BLaER1 (cell line): ENCODE results near the gene NID2.
A peak's percentile ranks its signal among the peaks of the same experiment; 100 is the strongest.

Source experiments
- H3K27ac ChIP-seq: shearing (Covaris generic); formaldehyde crosslinking; 2 replicates; pipeline ENCODE4 v1.8.1; 2022
- H3K27me3 ChIP-seq: shearing (Covaris generic); formaldehyde crosslinking; 2 replicates; pipeline ENCODE4 v1.8.1; 2022
- H3K36me3 ChIP-seq: shearing (Covaris generic); formaldehyde crosslinking; 2 replicates; pipeline ENCODE4 v1.8.1; 2022
- H3K4me1 ChIP-seq: shearing (Covaris generic); formaldehyde crosslinking; 2 replicates; pipeline ENCODE4 v1.8.1; 2022
- H3K4me2 ChIP-seq: shearing (Covaris generic); formaldehyde crosslinking; 2 replicates; pipeline ENCODE4 v1.8.1; 2022
- H3K4me3 ChIP-seq: shearing (Covaris generic); formaldehyde crosslinking; 2 replicates; pipeline ENCODE4 v1.8.1; 2022
- H3K9ac ChIP-seq: shearing (Covaris generic); formaldehyde crosslinking; 2 replicates; pipeline ENCODE4 v1.8.1; 2022
- H3K9me3 ChIP-seq: shearing (Covaris generic); formaldehyde crosslinking; 2 replicates; pipeline ENCODE4 v1.8.1; 2022
- H4K20me1 ChIP-seq: shearing (Covaris generic); formaldehyde crosslinking; 2 replicates; pipeline ENCODE4 v1.8.1; 2022
- Cebpa-rat ChIP-seq: shearing (Covaris generic); IDR thresholded peaks from 2 replicates; pipeline ENCODE4 v1.8.1; 2022

NID2 gene

DNA sequence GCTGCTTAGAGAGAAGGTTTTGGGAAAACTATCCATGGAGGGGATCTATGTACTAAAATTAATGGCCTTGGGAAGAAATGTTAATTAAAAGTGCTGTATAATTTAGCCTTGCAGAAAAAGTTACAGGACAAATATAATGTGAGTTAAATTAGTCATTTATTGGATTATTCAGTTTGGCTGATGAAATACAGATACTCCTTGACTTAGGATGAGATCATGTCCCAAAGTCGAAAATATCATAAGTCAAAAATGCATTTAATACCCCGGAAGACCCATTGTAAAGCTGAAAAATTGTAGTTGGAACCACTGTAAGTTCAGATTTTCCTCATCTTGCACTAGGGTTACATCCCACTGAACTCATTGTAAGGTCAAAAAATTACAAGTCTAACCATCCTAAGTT lies 69.8 kb downstream of the NID2 start:
- H3K9ac ChIP-seq: no peak overlapping the region
- H3K4me3 ChIP-seq: no peak overlapping the region
- H3K27ac ChIP-seq: no peak overlapping the region
- no peaks in the 10 kb centered on the region for H3K27me3 ChIP-seq
- H3K36me3 ChIP-seq: peaks cover 79% of the 10 kb centered on the region
- no peaks in the 10 kb centered on the region for H3K9me3 ChIP-seq
- H3K4me2 ChIP-seq: no peak overlapping the region
- no peak for TF ChIP-seq Cebpa-rat
- H3K4me1 ChIP-seq: peaks cover 13% of the 10 kb centered on the region
- peaks cover 33% of the 10 kb centered on the region for H4K20me1 ChIP-seq

DNA sequence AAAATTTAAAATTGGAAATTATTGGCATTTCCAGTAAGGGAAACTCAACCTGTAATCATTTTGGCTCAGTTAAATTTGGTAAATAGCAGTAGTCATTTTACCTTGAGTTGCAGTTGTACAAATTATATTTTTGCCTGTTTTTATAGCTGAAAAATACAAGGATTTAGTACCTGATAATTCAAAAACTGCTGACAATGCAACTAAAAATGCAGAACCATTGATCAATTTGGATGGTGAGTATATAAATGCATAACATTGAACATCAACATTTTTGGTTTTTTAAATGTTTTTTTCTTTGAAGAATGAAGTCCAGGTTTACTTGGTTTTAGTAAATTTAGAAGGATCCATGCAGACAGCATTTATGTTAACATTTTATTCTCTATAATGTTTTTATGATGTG lies 70.5 kb downstream of the NID2 start:
- Histone ChIP-seq H3K9ac (no peak overlapping the region), H3K9me3 (no peaks in the 10 kb centered on the region), H4K20me1 (peaks cover 41% of the 10 kb centered on the region), H3K27me3 (no peaks in the 10 kb centered on the region), H3K36me3 (peaks cover 79% of the 10 kb centered on the region), H3K4me2 (no peak overlapping the region), H3K27ac (no peak overlapping the region), H3K4me1 (peaks cover 21% of the 10 kb centered on the region), H3K4me3 (no peak overlapping the region)
- TF ChIP-seq Cebpa-rat: no peak

GRCh38 chr14:51996148-51996746 lies 72.6 kb downstream of the NID2 start:
- no peaks in the 10 kb centered on the region for H3K9me3 ChIP-seq
- H3K9ac ChIP-seq: no peak overlapping the region
- no peak for TF ChIP-seq Cebpa-rat
- peaks cover 75% of the 10 kb centered on the region for H3K36me3 ChIP-seq
- H3K4me1 ChIP-seq: peaks cover 36% of the 10 kb centered on the region
- H3K4me2 ChIP-seq: no peak overlapping the region
- H4K20me1 ChIP-seq: peaks cover 55% of the 10 kb centered on the region
- H3K27ac ChIP-seq: no peak overlapping the region
- H3K27me3 ChIP-seq: no peaks in the 10 kb centered on the region
- H3K4me3 ChIP-seq: no peak overlapping the region

GRCh38 chr14:51993285-51993920 lies 75.5 kb downstream of the NID2 start:
- Histone ChIP-seq H4K20me1 (peaks cover 68% of the 10 kb centered on the region), H3K4me2 (no peak overlapping the region), H3K9ac (no peak overlapping the region), H3K4me1 (peaks cover 54% of the 10 kb centered on the region), H3K27ac (no peak overlapping the region), H3K4me3 (no peak overlapping the region), H3K27me3 (no peaks in the 10 kb centered on the region), H3K36me3 (peaks cover 51% of the 10 kb centered on the region), H3K9me3 (no peaks in the 10 kb centered on the region)
- no peak for TF ChIP-seq Cebpa-rat

- Histone ChIP-seq H3K27me3 (no peaks in the 10 kb centered on the region), H3K4me3 (peak overlapping the region; percentile 89), H4K20me1 (peaks cover 46% of the 10 kb centered on the region), H3K36me3 (peaks cover 40% of the 10 kb centered on the region), H3K4me2 (peak overlapping the region; percentile 91), H3K27ac (peak overlapping the region; percentile 88; the same call in 1 of the 2 replicates), H3K9me3 (no peaks in the 10 kb centered on the region), H3K9ac (peak overlapping the region; percentile 94), H3K4me1 (peaks cover 54% of the 10 kb centered on the region)
- TF ChIP-seq Cebpa-rat: no peak
These were observed 78.4 kb downstream of the NID2 start for GRCh38 chr14:51990488-51990887.

DNA sequence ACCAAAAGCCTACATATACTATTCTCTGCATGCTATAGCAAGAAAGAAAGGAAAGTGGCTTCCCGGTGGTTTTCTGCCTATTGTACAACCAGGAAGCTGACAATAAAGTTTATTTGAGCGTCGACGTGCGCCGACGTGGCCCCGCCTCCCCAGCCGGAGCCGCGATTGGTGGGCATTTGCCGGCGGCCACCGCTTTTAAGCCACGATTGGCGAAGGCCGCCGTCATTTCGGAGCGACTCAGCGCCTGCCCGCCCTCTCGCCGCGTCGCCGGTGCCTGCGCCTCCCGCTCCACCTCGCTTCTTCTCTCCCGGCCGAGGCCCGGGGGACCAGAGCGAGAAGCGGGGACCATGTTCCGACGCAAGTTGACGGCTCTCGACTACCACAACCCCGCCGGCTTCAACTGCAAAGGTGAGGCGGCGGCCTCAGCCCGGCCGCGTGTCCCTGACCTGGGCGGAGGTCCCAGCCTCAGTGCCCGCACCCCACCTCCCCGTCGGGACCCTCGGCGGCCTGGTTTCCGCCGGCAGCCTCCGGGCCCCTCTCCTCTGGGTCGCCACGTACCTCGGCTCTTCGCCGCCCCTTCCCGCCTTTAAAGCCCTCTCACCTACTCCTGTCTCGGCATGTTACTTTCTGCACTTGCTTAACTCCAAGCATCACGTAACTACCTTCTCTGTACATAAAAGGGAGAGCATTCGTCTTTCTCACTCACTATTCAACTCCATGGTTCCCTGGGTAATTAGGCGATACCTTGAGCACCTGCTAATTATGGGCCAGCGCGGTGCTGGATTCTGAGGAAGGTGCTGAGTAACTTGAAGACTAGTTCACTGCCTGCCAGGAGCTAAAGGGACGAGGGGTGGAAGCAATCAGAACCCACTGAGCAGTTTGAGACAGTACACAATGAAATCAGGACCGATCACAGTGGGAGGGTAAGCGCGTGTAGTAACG lies 79.3 kb downstream of the NID2 start, which contains the start of gene RTRAF:
Gene RTRAF (plus strand): TSS at position 254 of the 942 bp plus-strand sequence. CDS start 94 bp downstream, at position 348.
- H3K9ac ChIP-seq: peak within 1 kb of the TSS; percentile 94
- peaks cover 30% of the 10 kb centered on the region for H3K36me3 ChIP-seq
- peak within 1 kb of the TSS; percentile 89 for H3K4me3 ChIP-seq
- H4K20me1 ChIP-seq: peaks cover 38% of the 10 kb centered on the region
- peak within 1 kb of the TSS; percentile 88 for H3K27ac ChIP-seq
- no peaks in the 10 kb centered on the region for H3K9me3 ChIP-seq
- peak within 1 kb of the TSS; percentile 91 for H3K4me2 ChIP-seq
- TF ChIP-seq Cebpa-rat: no peak
- no peaks in the 10 kb centered on the region for H3K27me3 ChIP-seq
- peaks cover 45% of the 10 kb centered on the region for H3K4me1 ChIP-seq

GRCh38 chr14:51988221-51988620 lies 80.6 kb downstream of the NID2 start:
- Histone ChIP-seq H3K27me3 (no peaks in the 10 kb centered on the region), H3K4me2 (peak overlapping the region; percentile 85), H3K9me3 (peaks cover 10% of the 10 kb centered on the region; the same call in 1 of the 2 replicates), H3K4me1 (peaks cover 32% of the 10 kb centered on the region), H4K20me1 (peaks cover 26% of the 10 kb centered on the region), H3K36me3 (peaks cover 18% of the 10 kb centered on the region), H3K4me3 (no peak overlapping the region), H3K9ac (no peak overlapping the region), H3K27ac (0 out of 2 replicates have a peak overlapping the region, but pooled peaks have one; percentile 45)
- TF ChIP-seq Cebpa-rat: no peak

DNA sequence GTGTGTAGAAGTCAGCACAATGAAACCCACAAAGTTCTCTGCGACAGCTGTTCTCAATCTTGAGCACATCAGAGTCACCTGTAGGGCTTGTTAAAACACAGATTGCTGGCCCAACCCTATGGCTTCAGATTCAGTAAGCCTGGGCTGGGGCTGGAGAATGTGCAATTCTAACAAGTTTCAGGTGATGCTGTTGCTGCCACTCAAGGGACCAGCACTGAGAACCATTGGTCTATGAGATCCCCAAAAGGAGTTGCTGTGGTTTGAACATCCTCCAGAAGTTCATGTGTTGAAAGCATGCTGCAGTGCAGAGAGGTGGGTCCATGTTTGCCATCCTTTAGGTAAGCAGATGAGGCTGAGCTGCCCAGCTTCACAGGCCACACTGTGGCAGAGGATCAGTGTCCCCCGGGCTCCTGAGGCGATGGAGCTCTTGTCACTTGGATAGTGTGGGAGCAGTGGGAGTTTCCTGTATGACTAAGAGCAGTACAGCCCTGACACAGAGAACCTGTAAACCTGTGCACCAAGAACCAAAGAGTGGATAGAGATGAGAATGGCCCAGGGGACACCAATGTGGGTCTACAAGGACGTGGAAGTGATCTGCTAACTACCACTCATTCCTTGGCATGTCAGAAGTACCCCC lies 87.5 kb downstream of the NID2 start:
- Histone ChIP-seq H3K9me3 (peaks cover 10% of the 10 kb centered on the region; the same call in 1 of the 2 replicates), H3K4me2 (no peak overlapping the region), H3K9ac (no peak overlapping the region), H3K27ac (no peak overlapping the region), H3K36me3 (no peaks in the 10 kb centered on the region), H3K4me3 (no peak overlapping the region), H4K20me1 (no peaks in the 10 kb centered on the region), H3K27me3 (no peaks in the 10 kb centered on the region), H3K4me1 (no peaks in the 10 kb centered on the region)
- TF ChIP-seq Cebpa-rat: no peak

DNA sequence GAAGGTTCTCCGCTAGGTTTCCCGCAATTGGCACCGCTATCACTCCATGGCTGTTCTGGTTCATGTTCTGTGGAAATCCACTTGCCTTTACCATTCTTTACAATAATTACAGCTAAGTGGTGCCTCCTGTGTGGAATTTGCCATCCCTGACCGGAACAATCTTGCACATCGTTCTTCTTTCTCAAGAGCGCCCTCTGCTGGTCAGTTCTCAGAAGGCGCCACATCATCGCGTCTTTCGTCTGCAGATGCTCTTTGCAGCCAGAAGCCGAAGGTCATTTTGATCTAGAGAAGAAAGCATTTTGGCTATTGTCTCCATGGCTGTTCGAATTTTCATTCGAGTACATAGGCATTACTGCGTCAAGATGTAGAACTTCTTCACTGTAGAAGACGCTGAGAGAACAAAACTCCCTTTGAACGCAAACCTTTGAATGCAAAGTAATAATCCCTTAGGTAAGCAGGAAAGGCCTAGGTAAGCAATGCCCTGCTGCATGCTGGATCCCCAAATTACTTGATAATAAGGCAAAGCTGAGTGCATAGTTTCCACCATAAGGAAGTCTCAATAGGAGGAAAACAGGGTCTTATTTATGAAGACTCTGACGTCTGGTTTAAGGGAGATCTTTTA lies 89.7 kb downstream of the NID2 start:
- H3K9ac ChIP-seq: no peak overlapping the region
- H3K36me3 ChIP-seq: no peaks in the 10 kb centered on the region
- peaks cover 8% of the 10 kb centered on the region; the same call in 1 of the 2 replicates for H3K9me3 ChIP-seq
- H3K4me1 ChIP-seq: no peaks in the 10 kb centered on the region
- no peak for TF ChIP-seq Cebpa-rat
- H4K20me1 ChIP-seq: no peaks in the 10 kb centered on the region
- no peak overlapping the region for H3K27ac ChIP-seq
- no peaks in the 10 kb centered on the region for H3K27me3 ChIP-seq
- no peak overlapping the region for H3K4me2 ChIP-seq
- no peak overlapping the region for H3K4me3 ChIP-seq
